ENCODE data around the gene HOXC13.

- TF ChIP-seq CTCF (conservative IDR thresholded peaks at IDR 0.05; ENCODE audit: low read depth in 2 of 2) (no peak), POLR2AphosphoS5 (IDR thresholded peaks at IDR 0.05; ENCODE audit: low read depth) (no peak), REST (IDR thresholded peaks at IDR 0.05; ENCODE audit: unreplicated experiment) (no peak), JUNB (IDR thresholded peaks at IDR 0.05; ENCODE audit: unreplicated experiment) (no peak), STAT1 (IDR thresholded peaks at IDR 0.05; ENCODE audit: unreplicated experiment) (no peak), EZH2 (IDR thresholded peaks at IDR 0.05; ENCODE audit: low read depth, unreplicated experiment) (no peak), EZH2phosphoT487 (IDR thresholded peaks at IDR 0.05; ENCODE audit: unreplicated experiment) (no peak), CREB1 (CRISPR knock-in tag; IDR thresholded peaks at IDR 0.05; ENCODE audit: low read depth) (no peak)
Measured at GRCh38 chr12:53994009-53994263, 55.3 kb downstream of the HOXC13 start.

Measured in GM23338 (cell line).